Nephron progenitor cell (in vitro differentiated cells): ENCODE results near the gene PASD1.

Source experiments
- DNase-seq: peaks from one replicate; pipeline ENCODE4 v3.0.0; 2021
- H3K27ac Mint-ChIP-seq: 2 replicates; pipeline ENCODE4 v1.8.0; 2021; ENCODE audit warnings: mild to moderate bottlenecking, moderate library complexity, mixed read lengths
- H3K27me3 Mint-ChIP-seq: 2 replicates; pipeline ENCODE4 v1.8.0; 2021; ENCODE audit warnings: mild to moderate bottlenecking, low read depth, mixed read lengths; ENCODE audit not compliant: poor library complexity
- H3K36me3 Mint-ChIP-seq: 2 replicates; pipeline ENCODE4 v1.8.0; 2021; ENCODE audit warnings: low read depth, mixed read lengths
- H3K4me1 Mint-ChIP-seq: 2 replicates; pipeline ENCODE4 v1.8.0; 2021; ENCODE audit warnings: mixed read lengths
- H3K4me3 Mint-ChIP-seq: 2 replicates; pipeline ENCODE4 v1.8.0; 2021; ENCODE audit warnings: mild to moderate bottlenecking, moderate library complexity, mixed read lengths
- H3K9me3 Mint-ChIP-seq: 2 replicates; pipeline ENCODE4 v1.8.0; 2021; ENCODE audit warnings: mild to moderate bottlenecking, moderate library complexity, mixed read lengths
- CTCF ChIP-seq: fragments of 200-600 bp; sonication (generic); IDR thresholded peaks from 2 replicates; pipeline ENCODE4 v1.5.0; 2021; ENCODE audit warnings: antibody characterized with exemption

The PASD1 gene

GRCh38 chrX:151641564-151641963 is 78.1 kb downstream of the PASD1 start:
- DNase-seq, result no peak
- peaks cover 25% of the 10 kb centered on the region for H3K9me3 Mint-ChIP-seq
- no peak overlapping the region for H3K27ac Mint-ChIP-seq
- H3K4me1 Mint-ChIP-seq, result no peaks in the 10 kb centered on the region
- peaks cover under 1% of the 10 kb centered on the region for H3K27me3 Mint-ChIP-seq
- H3K36me3 Mint-ChIP-seq, result no peaks in the 10 kb centered on the region
- no peak overlapping the region for H3K4me3 Mint-ChIP-seq
- TF ChIP-seq CTCF, result no peak

GRCh38 chrX:151675121-151675746 is 111.8 kb downstream of the PASD1 start:
- Mint-ChIP-seq H3K9me3 (peaks cover 65% of the 10 kb centered on the region), H3K4me3 (no peak overlapping the region), H3K36me3 (no peaks in the 10 kb centered on the region), H3K27ac (no peak overlapping the region), H3K4me1 (peaks cover 22% of the 10 kb centered on the region), H3K27me3 (no peaks in the 10 kb centered on the region)
- DNase-seq, result no peak
- no peak for TF ChIP-seq CTCF

- no peaks in the 10 kb centered on the region for H3K27me3 Mint-ChIP-seq
- no peak overlapping the region for H3K27ac Mint-ChIP-seq
- DNase-seq, result no peak
- H3K36me3 Mint-ChIP-seq, result no peaks in the 10 kb centered on the region
- no peak for TF ChIP-seq CTCF
- no peak overlapping the region for H3K4me3 Mint-ChIP-seq
- H3K9me3 Mint-ChIP-seq, result peaks cover 65% of the 10 kb centered on the region
- H3K4me1 Mint-ChIP-seq, result peaks cover 22% of the 10 kb centered on the region
These were observed 112.7 kb downstream of the PASD1 start for GRCh38 chrX:151676196-151676595.

GRCh38 chrX:151679798-151680402 is 116.4 kb downstream of the PASD1 start:
- Mint-ChIP-seq H3K4me1 (peaks cover 21% of the 10 kb centered on the region), H3K9me3 (peaks cover 45% of the 10 kb centered on the region), H3K4me3 (no peak overlapping the region), H3K27ac (no peak overlapping the region), H3K27me3 (no peaks in the 10 kb centered on the region), H3K36me3 (no peaks in the 10 kb centered on the region)
- DNase-seq, result no peak
- no peak for TF ChIP-seq CTCF

DNA sequence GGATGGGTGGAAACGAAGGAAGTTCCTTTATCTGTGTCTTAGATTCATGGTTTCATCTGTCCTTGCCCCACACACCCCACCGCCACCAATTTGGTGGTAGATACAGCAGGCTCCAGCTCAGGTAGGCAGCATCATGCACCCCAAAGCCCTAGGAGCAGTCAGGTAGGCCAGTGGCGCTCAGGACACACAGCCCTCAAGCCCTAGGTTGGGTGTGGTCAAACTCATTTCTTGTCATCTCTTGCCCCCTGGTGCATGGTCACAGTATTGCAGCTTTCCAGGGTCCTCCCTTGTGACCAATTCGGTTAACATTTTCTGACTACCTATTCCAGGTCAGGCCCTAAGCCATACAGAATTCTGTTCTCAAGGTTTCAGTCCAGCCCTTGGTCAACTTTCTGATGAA is 117.3 kb downstream of the PASD1 start:
- H3K36me3 Mint-ChIP-seq, result no peaks in the 10 kb centered on the region
- no peaks in the 10 kb centered on the region for H3K27me3 Mint-ChIP-seq
- H3K4me1 Mint-ChIP-seq, result peaks cover 12% of the 10 kb centered on the region
- H3K9me3 Mint-ChIP-seq, result peaks cover 36% of the 10 kb centered on the region
- peak; percentile 74 for DNase-seq
- no peak overlapping the region for H3K4me3 Mint-ChIP-seq
- peak; percentile 51 for TF ChIP-seq CTCF
- no peak overlapping the region for H3K27ac Mint-ChIP-seq

DNA sequence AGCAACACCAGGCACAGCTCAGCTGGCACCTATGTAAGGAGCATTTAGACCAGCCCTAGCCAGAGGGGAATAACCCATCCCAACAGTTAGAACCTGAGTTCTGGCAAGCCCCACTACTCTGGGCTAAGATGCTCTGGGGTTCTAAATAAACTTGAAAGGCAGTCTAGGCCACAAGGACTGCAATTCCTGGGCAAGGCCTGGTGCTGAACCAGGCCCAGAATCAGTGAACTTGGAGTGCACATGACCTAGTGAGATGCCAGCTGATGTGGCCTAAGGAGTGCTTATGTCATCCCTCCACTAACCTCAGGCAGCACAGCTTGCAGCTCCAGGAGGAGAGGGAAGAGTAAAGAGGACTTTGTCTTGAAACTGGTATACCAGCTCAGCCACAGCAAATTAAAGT is 124.2 kb downstream of the PASD1 start:
- Mint-ChIP-seq H3K36me3 (no peaks in the 10 kb centered on the region), H3K4me1 (no peaks in the 10 kb centered on the region), H3K9me3 (peaks cover 22% of the 10 kb centered on the region), H3K27ac (no peak overlapping the region), H3K4me3 (no peak overlapping the region), H3K27me3 (no peaks in the 10 kb centered on the region)
- no peak for TF ChIP-seq CTCF
- no peak for DNase-seq
